ENCODE data around the gene CBX2.
"Not testable (repeated sequence)": the region's sequence is repeated elsewhere in the genome, so short reads cannot be mapped to it uniquely, and the experiment has no call there.

The CBX2 gene

DNA sequence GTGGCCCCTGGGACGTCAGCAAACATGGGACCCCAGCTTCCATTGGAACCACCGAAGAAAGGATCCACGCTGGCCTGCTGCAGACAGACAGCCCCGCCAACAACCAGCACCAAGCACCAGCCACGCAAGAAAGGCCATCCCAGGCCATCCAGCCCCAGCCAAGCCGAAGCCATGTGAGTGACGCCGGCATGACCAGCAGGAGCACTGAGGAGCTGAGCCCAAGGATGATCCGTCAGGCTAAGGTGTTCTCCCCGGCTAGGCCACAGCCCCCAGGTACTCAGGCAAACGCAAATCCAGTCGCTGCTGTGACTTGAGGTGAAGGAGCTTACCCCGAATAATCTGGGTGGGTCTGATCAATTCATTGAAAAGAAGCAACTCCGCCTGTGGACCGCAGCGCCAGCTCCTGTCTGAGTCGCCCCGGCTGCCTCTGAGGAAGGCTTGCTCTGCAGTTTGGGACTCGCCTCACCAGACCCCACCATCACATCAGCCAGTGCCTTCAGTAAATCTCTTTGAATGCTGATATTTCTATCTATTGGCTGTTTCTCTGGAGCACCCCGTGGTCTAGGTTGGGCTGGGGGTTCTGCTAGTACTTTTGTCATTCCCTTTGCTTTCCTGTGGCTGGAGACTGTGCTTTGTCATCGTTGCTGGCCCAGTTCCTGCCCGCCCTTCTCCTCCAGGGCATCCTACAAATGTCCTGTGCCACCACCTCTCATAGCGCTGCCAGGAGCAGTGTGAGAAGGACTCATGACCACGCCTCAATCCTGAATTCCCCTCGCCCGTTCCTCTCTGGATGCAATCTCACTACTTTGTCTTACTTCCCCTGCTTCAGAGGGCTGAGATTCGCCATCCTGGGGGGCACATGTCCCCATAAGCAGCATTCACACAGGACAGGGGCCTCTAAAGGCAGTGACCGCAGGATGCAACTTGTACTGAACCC, 8.1 kb upstream of the CBX2 start:
- no peak for DNase-seq (ENCODE audit: low read depth in 2 of 2)

DNA sequence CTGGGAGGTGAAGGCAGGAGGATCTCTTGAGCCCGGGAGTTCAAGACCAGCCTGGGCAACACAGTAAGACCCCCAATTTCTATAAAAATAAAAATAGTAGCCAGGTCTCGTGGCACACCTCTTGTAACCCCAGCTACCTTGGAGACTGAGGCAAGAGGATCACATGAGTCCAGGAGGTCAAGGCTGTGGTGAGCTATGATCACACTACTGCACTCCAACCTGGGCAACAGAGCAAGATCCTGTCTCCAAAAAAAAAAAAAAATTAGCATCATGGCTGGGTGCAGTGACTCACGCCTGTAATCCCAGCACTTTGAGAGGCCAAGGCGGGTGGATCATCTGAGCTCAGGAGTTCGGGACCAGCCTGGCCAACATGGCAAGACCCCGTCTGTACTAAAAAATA, 6.7 kb upstream of the CBX2 start:
- no peak for DNase-seq (ENCODE audit: low read depth in 2 of 2)

DNA sequence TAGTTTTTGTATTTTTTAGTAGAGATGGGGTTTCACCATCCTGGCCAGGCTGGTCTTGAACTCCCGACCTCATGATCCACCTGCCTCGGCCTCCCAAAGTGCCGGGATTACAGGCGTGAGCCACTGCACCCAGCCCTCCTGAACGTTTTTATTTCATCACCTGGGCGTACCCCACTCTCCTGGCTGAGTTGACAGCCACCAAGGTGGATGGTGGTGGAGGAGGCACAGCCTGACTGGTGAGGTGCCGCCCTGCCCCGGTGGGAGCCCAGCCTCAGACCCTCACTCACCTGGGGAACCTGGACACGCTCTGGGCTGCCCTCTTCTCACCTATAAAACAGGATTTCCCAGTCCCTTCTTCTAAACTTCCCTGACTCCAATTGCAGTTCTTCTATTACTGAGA, 5.2 kb upstream of the CBX2 start:
- not testable (repeated sequence) for DNase-seq (ENCODE audit: low read depth in 2 of 2)

DNA sequence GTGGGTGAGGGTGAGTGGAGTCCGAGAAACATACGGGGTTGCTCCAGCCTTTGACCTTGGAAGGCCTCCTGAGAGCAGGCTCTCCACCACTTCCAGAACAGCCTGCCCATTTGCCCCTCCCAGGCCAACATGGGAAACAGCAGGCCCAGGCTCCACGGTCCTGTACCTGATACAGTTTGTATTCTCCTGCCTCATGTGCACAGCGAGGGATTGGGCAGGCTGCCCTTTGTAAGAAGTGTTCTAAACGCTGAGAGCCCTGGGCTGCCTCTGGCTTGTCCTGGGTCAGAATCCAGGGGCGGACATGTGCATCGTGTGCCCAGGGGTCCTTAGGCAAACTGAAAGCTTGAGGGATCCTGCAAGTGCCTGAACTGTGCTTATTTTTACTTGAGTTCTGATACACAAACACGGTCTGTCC, 3.4 kb upstream of the CBX2 start:
- no peak for DNase-seq (ENCODE audit: low read depth in 2 of 2)

DNA sequence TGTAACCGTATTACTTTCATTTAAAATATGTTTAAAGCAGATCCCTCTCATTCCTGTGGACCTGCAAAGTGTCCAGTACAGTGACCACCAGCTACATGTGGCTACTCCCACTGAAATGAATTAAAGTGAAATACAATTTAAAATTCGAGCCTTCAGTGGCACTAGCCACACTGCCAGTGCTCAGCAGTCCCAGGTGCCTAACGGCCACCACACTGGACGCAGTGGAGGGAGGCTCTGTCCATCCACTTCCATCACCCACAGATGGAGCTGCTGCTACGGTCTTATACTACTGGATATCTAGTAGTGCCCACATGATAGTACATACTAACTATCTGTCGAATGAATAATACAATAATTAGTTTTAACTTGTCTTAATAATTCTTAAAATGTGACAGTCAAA, 2.3 kb upstream of the CBX2 start:
- no peak for DNase-seq (ENCODE audit: low read depth in 2 of 2)

DNA sequence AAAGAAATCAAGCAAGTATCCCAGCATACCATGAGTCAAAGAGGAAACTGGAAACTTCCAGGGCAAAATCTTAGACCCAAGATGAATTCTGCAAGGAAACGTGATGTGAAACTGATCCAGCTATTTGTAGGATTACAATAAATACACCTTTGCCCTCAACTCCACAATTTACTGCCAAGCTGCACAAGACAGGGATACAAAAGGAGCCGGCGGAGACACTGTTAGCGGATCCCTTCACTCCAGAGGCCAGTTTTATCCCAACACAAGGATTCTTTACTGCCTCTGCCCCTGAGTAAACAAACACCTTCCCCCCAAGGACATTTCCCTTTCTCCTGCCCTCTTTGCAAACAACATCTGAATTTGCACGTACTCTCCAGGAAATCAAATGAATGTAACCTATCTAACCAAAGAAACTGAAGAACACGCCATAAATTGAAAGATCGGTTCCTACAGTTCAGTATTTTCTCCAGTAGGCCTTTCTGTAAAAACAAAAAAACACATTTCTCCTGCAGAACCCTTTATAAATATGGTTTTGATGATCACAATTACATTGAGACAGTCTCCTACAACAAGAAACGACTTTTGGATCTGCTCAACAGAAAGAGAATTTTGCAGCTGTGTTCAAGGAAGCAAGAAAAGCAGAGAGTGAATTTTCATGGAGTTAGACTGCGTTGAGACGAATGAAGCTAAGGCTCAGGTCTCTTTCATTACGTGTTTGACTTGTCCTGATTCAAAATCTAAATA, 1.4 kb upstream of the CBX2 start:
- no peak for DNase-seq (ENCODE audit: low read depth in 2 of 2)

DNA sequence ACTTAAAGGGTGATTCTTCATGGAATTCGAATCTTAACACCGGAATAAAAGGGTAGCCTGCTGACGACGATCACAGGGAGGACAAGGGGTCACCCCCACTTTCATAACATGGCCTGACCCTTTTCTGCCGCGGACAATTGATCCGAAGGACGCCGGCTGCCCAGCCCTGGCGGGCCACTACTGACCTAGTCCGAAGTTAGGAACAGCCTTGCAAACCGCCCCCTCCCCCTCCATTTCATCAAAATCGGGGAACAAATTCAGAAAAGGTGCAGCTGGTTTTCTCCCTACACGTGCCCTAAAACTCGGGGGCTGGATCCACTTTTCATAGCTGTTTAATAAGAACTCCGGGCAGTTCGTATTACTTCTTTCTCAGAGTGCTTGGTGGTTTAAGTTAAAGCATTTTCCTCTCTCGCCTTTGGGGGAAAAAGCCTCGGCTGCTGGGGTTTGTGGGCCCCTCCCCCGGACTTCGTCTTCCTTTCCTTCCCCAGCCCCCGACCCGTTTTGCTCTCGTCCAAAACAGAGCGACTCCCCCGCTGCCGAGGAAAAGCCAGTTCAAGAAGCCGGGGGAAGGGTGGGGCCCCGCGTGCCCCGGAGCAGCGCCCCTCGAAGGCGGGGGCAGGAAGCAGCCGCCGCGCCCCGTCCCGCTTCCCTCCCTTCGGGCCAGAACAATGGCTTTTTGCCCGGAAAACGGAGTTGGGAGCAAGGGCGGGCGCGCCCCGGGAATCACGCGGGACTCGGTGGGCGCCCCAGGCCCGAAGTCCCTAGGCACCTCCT, 641 bp upstream of the CBX2 start:
- DNase-seq (ENCODE audit: low read depth in 2 of 2) = no peak

DNA sequence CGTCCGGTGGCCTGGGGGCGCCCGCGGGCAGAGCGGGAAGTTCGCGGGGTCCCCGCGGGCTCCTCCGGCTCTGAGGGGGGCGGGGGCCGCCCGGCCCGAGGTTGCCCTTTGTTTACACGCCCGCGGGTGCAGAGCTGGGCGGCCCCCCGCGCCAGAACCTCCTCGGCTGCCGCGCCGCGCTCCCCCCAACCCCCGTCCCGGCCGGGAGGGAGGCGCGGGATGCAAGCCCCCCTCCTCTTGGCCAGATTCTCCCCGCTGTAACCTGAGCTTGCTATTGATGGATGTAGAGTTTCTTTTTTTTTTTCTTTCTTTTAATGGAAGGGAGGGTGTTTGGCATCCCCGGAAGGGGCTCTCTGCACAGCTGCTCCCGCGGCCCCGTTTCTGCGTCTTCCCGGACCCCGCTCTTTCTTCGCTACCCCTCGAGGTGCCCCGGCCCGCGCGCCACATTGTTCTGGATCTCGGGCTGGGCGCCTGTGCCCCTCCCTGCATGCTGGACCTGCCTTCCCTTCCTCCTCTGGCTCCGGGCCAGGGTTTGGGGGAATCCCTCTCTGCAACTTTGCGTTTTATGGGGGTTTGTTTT, 646 bp downstream of the CBX2 start:
- no peak for DNase-seq (ENCODE audit: low read depth in 2 of 2)

DNA sequence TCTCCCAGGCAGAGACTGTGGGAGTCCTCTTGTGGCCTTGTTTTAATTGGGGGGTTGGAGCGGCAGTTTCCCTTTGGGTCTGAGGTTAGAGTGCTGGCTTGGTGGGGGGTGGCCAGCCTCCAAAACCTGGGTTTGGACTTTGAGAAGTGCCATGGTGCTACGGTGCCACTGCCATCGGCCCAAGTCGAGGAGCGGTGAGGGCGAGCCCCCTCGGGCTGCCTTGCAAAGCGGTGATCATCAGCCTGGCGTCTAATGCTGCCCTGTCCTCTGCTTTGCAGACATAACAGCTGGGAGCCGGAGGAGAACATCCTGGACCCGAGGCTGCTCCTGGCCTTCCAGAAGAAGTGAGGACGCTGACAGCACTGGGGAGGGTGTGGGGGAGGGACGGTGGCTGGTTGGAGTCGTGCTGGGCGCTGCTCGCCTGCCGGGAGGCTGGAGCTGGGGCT, 1.2 kb downstream of the CBX2 start:
- DNase-seq (ENCODE audit: low read depth in 2 of 2) = no peak

DNA sequence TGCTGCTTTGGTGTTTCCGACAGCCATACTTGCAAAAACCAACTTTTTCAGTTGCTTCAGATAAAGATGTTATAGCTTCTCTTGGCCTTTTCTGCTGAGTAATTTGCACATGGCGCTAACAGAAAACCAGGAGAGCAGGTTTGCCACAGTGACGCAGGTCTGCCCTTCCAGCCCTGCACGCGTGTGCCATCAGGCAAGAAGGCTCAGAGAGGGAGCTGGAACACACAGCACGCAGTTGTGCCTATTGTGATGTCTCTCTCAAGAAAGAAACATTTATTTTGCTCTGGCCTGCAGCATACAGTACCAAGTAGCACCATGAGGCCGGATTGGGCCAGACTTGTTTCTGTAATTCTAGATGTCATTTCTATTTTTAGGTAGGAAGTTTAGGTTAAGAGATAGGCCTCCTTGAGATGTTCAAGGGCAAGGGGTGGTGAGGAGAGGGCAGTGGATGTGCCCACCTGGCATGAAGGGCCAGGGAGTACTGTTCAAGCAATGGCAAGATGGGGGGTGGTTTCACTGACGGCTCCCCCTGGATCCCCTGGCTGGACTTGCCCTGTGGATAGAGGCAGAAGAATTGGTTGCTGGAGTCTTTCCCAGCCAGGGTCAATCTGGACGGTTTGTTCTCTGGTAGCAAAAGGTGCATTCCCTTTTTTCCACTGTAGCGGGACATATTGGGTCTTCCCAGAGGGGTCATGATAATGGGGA, 1.9 kb downstream of the CBX2 start:
- DNase-seq (ENCODE audit: low read depth in 2 of 2) = no peak

DNA sequence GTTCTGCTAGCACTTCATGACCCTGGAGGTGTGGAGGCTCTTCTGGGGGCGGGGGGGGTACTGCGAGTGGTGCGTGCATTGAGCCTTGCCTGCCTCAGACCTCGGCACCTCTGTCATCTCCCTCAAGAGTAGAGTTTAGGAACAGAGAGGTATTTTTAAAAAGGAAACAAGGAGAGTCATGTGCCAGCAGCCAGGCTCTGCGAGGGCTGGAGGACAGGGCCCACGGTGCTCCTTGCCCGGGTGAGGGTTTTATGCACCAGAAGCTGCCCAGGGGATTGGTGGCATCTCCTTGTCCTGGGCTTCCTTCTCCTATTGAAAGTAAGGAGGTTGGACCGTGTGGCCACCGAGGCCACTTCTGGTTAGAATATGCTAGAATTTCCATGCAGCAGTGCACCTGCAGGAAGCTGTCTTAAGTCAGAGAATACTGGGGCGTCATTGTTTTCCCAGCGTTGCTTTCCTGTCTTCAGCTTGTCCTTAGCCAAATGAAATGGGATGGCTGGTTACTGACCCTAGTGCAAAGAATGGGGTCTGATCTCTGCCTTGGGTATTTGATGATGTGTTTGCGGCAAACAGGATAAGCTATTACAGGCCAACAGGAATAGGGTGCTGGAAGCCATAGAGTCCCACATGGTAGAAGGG, 3.2 kb downstream of the CBX2 start:
- no peak for DNase-seq (ENCODE audit: low read depth in 2 of 2)

DNA sequence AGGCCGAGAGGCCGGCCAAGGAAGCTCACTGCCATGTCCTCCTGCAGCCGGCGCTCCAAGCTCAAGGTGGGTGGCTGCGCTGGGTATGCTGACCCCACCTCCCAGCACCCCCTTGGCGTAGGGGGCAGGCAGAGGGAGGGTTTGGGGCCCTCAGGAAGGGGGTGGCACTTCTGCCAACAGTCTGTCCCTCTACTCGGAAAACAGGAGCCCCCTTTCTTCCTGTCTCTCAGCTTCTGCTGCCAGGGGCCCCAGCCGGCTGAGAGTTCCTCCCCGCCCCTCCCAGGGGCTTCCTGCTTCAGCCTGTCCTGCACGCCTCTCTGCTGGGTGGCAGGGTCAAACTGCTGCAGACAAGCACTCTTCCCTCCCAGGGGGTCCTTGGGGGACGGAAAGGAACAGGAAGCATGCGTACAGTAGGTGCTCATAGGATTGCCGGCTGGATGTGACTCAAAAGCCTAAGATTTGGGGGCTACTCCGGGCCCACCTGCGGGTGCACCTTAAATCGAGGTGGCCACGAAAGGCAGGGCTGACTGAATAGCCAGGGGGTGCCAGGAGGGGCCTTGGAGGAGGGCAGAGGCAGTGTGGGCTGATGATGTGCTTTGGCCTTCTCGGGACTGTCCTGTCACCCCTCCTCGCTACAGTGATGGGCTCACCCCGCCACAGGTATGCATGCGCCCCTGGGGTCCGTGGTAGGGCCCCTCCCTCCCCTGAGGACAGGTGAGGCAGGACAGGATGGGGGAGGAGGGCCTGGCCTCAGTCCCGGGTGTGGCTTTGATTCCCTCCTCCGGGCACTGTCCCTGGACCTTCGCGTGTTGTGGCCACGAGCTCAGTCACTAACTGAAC, 4.0 kb downstream of the CBX2 start:
- no peak for DNase-seq (ENCODE audit: low read depth in 2 of 2)

DNA sequence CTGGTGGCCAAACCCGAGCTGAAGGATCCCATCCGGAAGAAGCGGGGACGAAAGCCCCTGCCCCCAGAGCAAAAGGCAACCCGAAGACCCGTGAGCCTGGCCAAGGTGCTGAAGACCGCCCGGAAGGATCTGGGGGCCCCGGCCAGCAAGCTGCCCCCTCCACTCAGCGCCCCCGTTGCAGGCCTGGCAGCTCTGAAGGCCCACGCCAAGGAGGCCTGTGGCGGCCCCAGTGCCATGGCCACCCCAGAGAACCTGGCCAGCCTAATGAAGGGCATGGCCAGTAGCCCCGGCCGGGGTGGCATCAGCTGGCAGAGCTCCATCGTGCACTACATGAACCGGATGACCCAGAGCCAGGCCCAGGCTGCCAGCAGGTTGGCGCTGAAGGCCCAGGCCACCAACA, 5.9 kb downstream of the CBX2 start:
- no peak for DNase-seq (ENCODE audit: low read depth in 2 of 2)

DNA sequence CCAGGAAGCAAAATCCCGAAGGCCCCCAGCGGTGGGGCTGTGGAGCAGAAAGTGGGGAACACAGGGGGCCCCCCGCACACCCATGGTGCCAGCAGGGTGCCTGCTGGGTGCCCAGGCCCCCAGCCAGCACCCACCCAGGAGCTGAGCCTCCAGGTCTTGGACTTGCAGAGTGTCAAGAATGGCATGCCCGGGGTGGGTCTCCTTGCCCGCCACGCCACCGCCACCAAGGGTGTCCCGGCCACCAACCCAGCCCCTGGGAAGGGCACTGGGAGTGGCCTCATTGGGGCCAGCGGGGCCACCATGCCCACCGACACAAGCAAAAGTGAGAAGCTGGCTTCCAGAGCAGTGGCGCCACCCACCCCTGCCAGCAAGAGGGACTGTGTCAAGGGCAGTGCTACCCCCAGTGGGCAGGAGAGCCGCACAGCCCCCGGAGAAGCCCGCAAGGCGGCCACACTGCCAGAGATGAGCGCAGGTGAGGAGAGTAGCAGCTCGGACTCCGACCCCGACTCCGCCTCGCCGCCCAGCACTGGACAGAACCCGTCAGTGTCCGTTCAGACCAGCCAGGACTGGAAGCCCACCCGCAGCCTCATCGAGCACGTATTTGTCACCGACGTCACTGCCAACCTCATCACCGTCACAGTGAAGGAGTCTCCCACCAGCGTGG, 6.5 kb downstream of the CBX2 start:
- no peak for DNase-seq (ENCODE audit: low read depth in 2 of 2)

DNA sequence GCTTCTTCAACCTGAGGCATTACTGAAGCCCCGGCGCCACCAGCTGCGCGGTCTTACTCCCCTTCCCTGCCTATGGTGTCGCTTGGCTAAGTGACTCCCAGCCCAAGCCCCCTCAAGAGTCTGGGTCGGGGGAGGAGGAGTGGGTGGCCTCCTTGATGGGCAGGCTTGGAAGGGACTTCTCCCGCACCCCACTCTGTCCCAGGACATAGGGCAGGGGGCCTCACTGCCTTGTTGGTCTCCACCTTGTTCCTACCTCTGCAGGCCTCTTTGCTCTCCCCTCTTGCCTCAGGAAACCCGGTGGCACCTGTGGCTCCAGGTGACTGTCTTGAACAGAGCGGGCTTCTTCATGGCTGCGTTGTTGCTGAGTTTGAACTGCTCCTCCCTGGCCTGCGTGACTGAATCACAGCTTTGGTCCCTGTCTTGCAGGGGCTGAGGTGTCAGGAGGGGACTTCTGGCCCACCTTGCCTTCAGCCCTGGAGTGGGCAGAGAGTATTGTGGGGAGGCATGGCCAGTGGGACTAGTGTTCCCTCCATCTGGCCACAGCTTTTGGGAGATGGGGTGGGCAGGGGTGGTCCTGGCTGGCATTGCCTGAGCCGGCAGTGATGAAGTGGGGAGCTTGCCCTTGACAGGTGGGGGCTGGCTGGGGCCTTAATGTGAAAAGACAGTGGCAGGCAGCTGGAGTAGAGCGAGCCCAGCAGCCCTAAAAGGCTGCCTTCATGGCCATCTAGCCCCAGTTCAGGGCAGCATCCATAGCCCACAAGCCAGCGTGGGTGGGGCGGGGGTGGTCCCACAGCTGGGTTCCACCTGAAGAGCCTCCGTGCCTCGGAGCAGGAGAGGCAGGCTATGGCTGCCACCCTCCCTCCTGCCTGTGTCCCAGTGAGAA, 7.3 kb downstream of the CBX2 start:
- no peak for DNase-seq (ENCODE audit: low read depth in 2 of 2)

DNA sequence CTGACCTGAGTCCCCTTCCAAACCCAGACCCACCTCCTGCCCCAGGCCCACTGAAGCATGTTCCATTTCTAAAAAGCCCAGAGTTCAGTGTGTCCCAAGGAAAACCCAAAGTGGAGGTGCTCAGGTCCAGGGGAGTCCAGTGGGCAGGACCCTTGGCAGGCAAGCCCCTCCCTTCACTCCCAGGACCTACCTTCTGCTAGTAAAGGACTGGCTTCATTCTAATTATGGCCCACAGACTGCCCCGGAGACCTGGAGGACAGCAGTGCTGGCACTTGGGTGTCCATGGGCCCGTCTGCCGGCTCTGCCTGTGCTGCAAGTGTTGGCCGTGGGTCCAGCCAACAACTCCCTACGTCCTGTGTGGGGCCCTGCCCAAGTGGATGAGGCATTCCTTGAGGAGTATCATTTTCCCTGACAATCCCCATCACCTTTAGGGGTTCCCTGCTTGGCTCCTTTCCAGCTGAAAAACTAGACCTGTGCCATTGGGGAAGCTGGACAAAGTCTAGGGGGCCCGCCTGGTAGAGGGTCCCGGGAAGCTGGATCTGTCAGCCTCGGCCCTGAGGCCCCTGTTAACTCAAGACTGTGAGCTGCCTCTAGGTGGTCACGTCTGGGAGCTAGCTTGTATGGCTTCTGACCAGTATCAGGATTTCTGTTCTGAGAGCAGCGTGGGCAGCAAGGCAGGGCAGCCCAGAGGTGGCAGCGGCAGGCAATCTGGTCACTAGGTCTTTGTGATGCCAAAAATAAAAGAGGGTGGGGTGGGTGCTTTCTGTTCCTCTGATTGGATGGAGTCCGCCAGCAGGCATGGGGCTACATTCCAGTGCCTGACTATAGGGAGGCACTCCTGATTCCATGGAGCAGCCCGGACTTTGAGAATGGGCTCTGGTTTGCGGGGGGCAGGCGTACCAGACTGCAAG, 8.2 kb downstream of the CBX2 start:
- no peak for DNase-seq (ENCODE audit: low read depth in 2 of 2)
